BJ (cell line): ENCODE measurements around the gene KCNG3. TPM values are rescaled to one million over a fixed set of nuclear protein-coding genes. Genes with fewer than 3 reads are reported as not detected.

Experiments used
- CTCF ChIA-PET: fragments of 350-600 bp; formaldehyde crosslinking; extraction: SDS; loops from one replicate; lab custom pipeline; 2021; ENCODE audit warnings: antibody characterized with exemption, inconsistent platforms; lab: Yijun Ruan, JAX
- POLR2A ChIA-PET: fragments of 300-600 bp; sonication (Branson Sonifier 250); formaldehyde crosslinking; extraction: SDS; loops from one replicate; lab custom pipeline; 2021; ENCODE audit warnings: antibody characterized with exemption; lab: Charles Lee
- DNase-seq: peaks from one replicate; pipeline ENCODE4 v3.0.0-alpha.2; 2011; ENCODE audit warnings: low read depth
- H3K27me3 ChIP-seq: 2 replicates; pipeline ENCODE4 v1.6.0; 2011; ENCODE audit warnings: low read length; ENCODE audit not compliant: control insufficient read depth, insufficient read depth
- H3K36me3 ChIP-seq: 2 replicates; pipeline ENCODE4 v1.5.1; 2011; ENCODE audit warnings: low read length; ENCODE audit not compliant: control insufficient read depth, insufficient read depth
- H3K4me3 ChIP-seq: 2 replicates; pipeline ENCODE4 v1.5.1; 2011; ENCODE audit warnings: low read depth, mild to moderate bottlenecking, control low read depth, low read length
- CTCF ChIP-seq: IDR thresholded peaks from 2 replicates; pipeline ENCODE4 v1.5.1; 2011; ENCODE audit warnings: low read depth, mild to moderate bottlenecking, control low read depth, inconsistent platforms, low read length, moderate library complexity; ENCODE audit not compliant: insufficient read depth
- polyA plus RNA-seq: library from polyadenylated mRNA; depleted of rRNA; stranded (reverse); fragments of >200 nt; gene quantifications from 2 replicates; pipeline ENCODE4 v1.2.3, GENCODE V29; 2011

Gene KCNG3
- polyA plus RNA-seq, 1 experiment = not detected

- no peak for TF ChIP-seq CTCF
These were observed 7.5 kb downstream of the KCNG3 start for GRCh38 chr2:42486145-42486906.

GRCh38 chr2:42480402-42480801 is 13.4 kb downstream of the KCNG3 start:
- POLR2A ChIA-PET = no interaction called here
- Histone ChIP-seq H3K36me3 (no peaks in the 10 kb centered on the region), H3K27me3 (no peaks in the 10 kb centered on the region; the same call in 1 of the 2 replicates), H3K4me3 (no peak overlapping the region)
- no peak for TF ChIP-seq CTCF
- DNase-seq = no peak
- CTCF ChIA-PET = interaction anchor here (1.2 kb wide), 1 partner anchor 13 kb away, joined by 3 read pairs; the partner anchor contains the start of gene KCNG3

More at GRCh38 chr2:42486145-42486906, 7.5 kb downstream of the KCNG3 start:
- DNase-seq = no peak
- ChIA-PET POLR2A (no interaction called here), CTCF (no interaction called here)
- Histone ChIP-seq H3K27me3 (peaks cover 4% of the 10 kb centered on the region), H3K4me3 (no peak overlapping the region), H3K36me3 (no peaks in the 10 kb centered on the region)

- CTCF ChIA-PET = no interaction called here
- no peak overlapping the region for H3K4me3 ChIP-seq
- no peak for TF ChIP-seq CTCF
- DNase-seq = no peak
- peaks cover 1% of the 10 kb centered on the region; the same call in 1 of the 2 replicates for H3K27me3 ChIP-seq
- POLR2A ChIA-PET = no interaction called here
- H3K36me3 ChIP-seq = no peaks in the 10 kb centered on the region
These were observed 18.9 kb downstream of the KCNG3 start for GRCh38 chr2:42474765-42475454.

GRCh38 chr2:42470706-42471105 is 23.1 kb downstream of the KCNG3 start:
- no peak for DNase-seq
- peaks cover 1% of the 10 kb centered on the region; the same call in 1 of the 2 replicates for H3K27me3 ChIP-seq
- no peak overlapping the region for H3K4me3 ChIP-seq
- TF ChIP-seq CTCF = no peak
- H3K36me3 ChIP-seq = no peaks in the 10 kb centered on the region
- ChIA-PET POLR2A (no interaction called here), CTCF (no interaction called here)

- no peak for DNase-seq
- CTCF ChIA-PET = interaction anchor here (0.6 kb wide), 1 partner anchor 248 kb away, joined by 3 read pairs; no protein-coding TSS in a partner anchor
- TF ChIP-seq CTCF = no peak
- H3K36me3 ChIP-seq = no peaks in the 10 kb centered on the region
- peaks cover 5% of the 10 kb centered on the region for H3K27me3 ChIP-seq
- POLR2A ChIA-PET = no interaction called here
- no peak overlapping the region for H3K4me3 ChIP-seq
These were observed 29.2 kb downstream of the KCNG3 start for GRCh38 chr2:42464631-42465030.
